GM12878 (cell line): Measurements from ENCODE around the gene CCDC186. TPM values are rescaled to one million over a fixed set of nuclear protein-coding genes. Genes with fewer than 3 reads are reported as not detected.

Source experiments
- ATAC-seq: fragments of 200-7000 bp; cut with Tn5 transposase; 3 replicates; pipeline ENCODE4 v1.9.1; 2020; ENCODE audit warnings: mild to moderate bottlenecking, moderate library complexity
- BruUV-seq: library from RNA; stranded (reverse); fragments of 400-500 nt; replicated peaks from 2 replicates; lab custom pipeline; 2021; lab: Mats Ljungman, UMichigan
- CTCF ChIA-PET: fragments of 300-600 bp; sonication (Branson Sonifier 250); formaldehyde crosslinking; extraction: SDS; loops from one replicate; lab custom pipeline; 2021; ENCODE audit warnings: inconsistent platforms; lab: Yijun Ruan, JAX
- POLR2A ChIA-PET: fragments of 350-600 bp; formaldehyde crosslinking; extraction: SDS; loops from one replicate; lab custom pipeline; 2021; ENCODE audit warnings: inconsistent platforms; lab: Charles Lee
- RAD21 ChIA-PET: fragments of 300-600 bp; sonication (Branson Sonifier 250); formaldehyde crosslinking; loops from one replicate; lab custom pipeline; 2023; ENCODE audit warnings: antibody characterized with exemption; ENCODE audit not compliant: unreplicated experiment; lab: Charles Lee
- SMC1A ChIA-PET: fragments of 300-600 bp; sonication (Branson Sonifier 250); formaldehyde crosslinking; loops from one replicate; lab custom pipeline; 2023; ENCODE audit not compliant: unreplicated experiment, uncharacterized antibody; lab: Charles Lee
- DNase-seq: peaks from one replicate; pipeline ENCODE4 v3.0.0-alpha.2; 2011; ENCODE audit warnings: low read depth, low spot score
- FAIRE-seq: peaks from 3 replicates; lab custom pipeline; 2011; peaks lifted over from hg19 to GRCh38; lab: Jason Lieb, UNC
- H2AFZ ChIP-seq: 2 replicates; pipeline ENCODE4 v1.6.0; 2011; ENCODE audit warnings: low read depth, low read length, control low read depth; ENCODE audit not compliant: control insufficient read depth
- H3K27ac ChIP-seq: 2 replicates; pipeline ENCODE4 v1.5.1; 2011; ENCODE audit warnings: control low read depth; ENCODE audit not compliant: control insufficient read depth, insufficient read depth
- H3K27me3 ChIP-seq, 2 experiments: replicated peaks in 1 of 2; 2 replicates each; pipeline versions ENCODE4 v1.6.0 to v1.6.1; 2011; ENCODE audit warnings: low read length in 1 of 2; ENCODE audit not compliant: control insufficient read depth in 2 of 2, insufficient read depth in 2 of 2
- H3K36me3 ChIP-seq, 2 experiments: 2 replicates each; pipeline ENCODE4 v1.5.1; 2011; ENCODE audit warnings: low read length in 1 of 2; ENCODE audit not compliant: control insufficient read depth in 2 of 2, insufficient read depth in 2 of 2
- H3K4me1 ChIP-seq: 2 replicates; pipeline ENCODE4 v1.6.1; 2011; ENCODE audit warnings: mild to moderate bottlenecking, low read length, moderate library complexity, mixed read lengths; ENCODE audit not compliant: control insufficient read depth, insufficient read depth
- H3K4me2 ChIP-seq: 2 replicates; pipeline ENCODE4 v1.6.0; 2011; ENCODE audit warnings: control low read depth; ENCODE audit not compliant: control insufficient read depth, insufficient read depth
- H3K4me3 ChIP-seq: fragments of 200-600 bp; sonication (generic); 2 replicates; pipeline ENCODE4 v1.5.1; 2016
- H3K79me2 ChIP-seq: 2 replicates; pipeline ENCODE4 v1.6.0; 2011; ENCODE audit warnings: low read length; ENCODE audit not compliant: control insufficient read depth, insufficient read depth
- H3K9ac ChIP-seq: 2 replicates; pipeline ENCODE4 v1.8.0; 2011; ENCODE audit warnings: low read length, control low read depth, mixed read lengths; ENCODE audit not compliant: control insufficient read depth, insufficient read depth
- H3K9me3 ChIP-seq: replicated peaks from 3 replicates; pipeline ENCODE4 v1.5.1; 2011; ENCODE audit warnings: mild to moderate bottlenecking, low read length; ENCODE audit not compliant: control insufficient read depth, insufficient read depth
- H4K20me1 ChIP-seq: 2 replicates; pipeline ENCODE4 v1.6.0; 2011; ENCODE audit not compliant: control insufficient read depth, insufficient read depth
- BCL3 ChIP-seq: IDR thresholded peaks from 2 replicates; pipeline ENCODE4 v1.6.1; 2011; ENCODE audit warnings: borderline replicate concordance, low read depth, mild to moderate bottlenecking, moderate library complexity, low read length; ENCODE audit not compliant: insufficient read depth, poor library complexity, severe bottlenecking
- BMI1 ChIP-seq: fragments of 450-650 bp; IDR thresholded peaks from 2 replicates; pipeline ENCODE4 v1.6.1; 2016; ENCODE audit warnings: mild to moderate bottlenecking, moderate library complexity, borderline replicate concordance
- CHD2 ChIP-seq: IDR thresholded peaks from 2 replicates; pipeline ENCODE4 v1.6.1; 2011; ENCODE audit warnings: low read depth, low read length, improper control_type of control experiment, borderline replicate concordance
- EZH2 ChIP-seq: IDR thresholded peaks from 2 replicates; pipeline ENCODE4 v1.6.1; 2012; ENCODE audit warnings: low read depth, mild to moderate bottlenecking, control low read depth, inconsistent platforms, low read length, borderline replicate concordance; ENCODE audit not compliant: control insufficient read depth
- IRF3 ChIP-seq: fragments of 450-650 bp; IDR thresholded peaks from 2 replicates; pipeline ENCODE4 v1.6.1; 2014; ENCODE audit warnings: mild to moderate bottlenecking
- NFXL1 ChIP-seq: fragments of 450-650 bp; IDR thresholded peaks from 2 replicates; pipeline ENCODE4 v1.6.1; 2017; ENCODE audit warnings: antibody characterized with exemption, mild to moderate bottlenecking, borderline replicate concordance
- NR2F1 ChIP-seq: fragments of 450-650 bp; conservative IDR thresholded peaks from 2 replicates; pipeline ENCODE4 v1.6.1; 2017; ENCODE audit warnings: mild to moderate bottlenecking
- PBX3 ChIP-seq: IDR thresholded peaks from 2 replicates; pipeline ENCODE4 v1.6.1; 2011; ENCODE audit warnings: mild to moderate bottlenecking, low read depth, low read length, moderate library complexity; ENCODE audit not compliant: insufficient replicate concordance
- RB1 ChIP-seq: fragments of 450-650 bp; formaldehyde crosslinking; IDR thresholded peaks from 2 replicates; pipeline ENCODE4 v1.6.1; 2017; ENCODE audit warnings: mild to moderate bottlenecking, borderline replicate concordance
- SRF ChIP-seq, 2 experiments: IDR thresholded peaks; 2 replicates each; pipeline ENCODE4 v1.6.1; 2011; ENCODE audit warnings: low read depth in 2 of 2, low read length in 2 of 2, mild to moderate bottlenecking in 1 of 2, moderate library complexity in 1 of 2
- TCF7 ChIP-seq: IDR thresholded peaks from 2 replicates; pipeline ENCODE4 v1.6.1; 2014; ENCODE audit warnings: antibody characterized with exemption, borderline replicate concordance
- ZNF24 ChIP-seq: fragments of 450-650 bp; IDR thresholded peaks from 2 replicates; pipeline ENCODE4 v1.6.1; 2017; ENCODE audit warnings: antibody characterized with exemption, mild to moderate bottlenecking
- ZZZ3 ChIP-seq: IDR thresholded peaks from 2 replicates; pipeline ENCODE4 v1.6.1; 2011; ENCODE audit warnings: low read depth; ENCODE audit not compliant: control insufficient read depth, insufficient read length
- WGBS: methylation state at CpG from one replicate; pipeline ENCODE4 v1.1.6; 2016; ENCODE audit warnings: low lambda C conversion rate; ENCODE audit not compliant: insufficient replicate concordance, insufficient coverage; ENCODE audit errors: missing lambda C conversion rate; 5-methylcytosine and 5-hydroxymethylcytosine counted together
- in situ Hi-C: fragments of 300-500 bp; cut with MboI; formaldehyde crosslinking; loops from 9 replicates; pipeline ENCODE4 v1.14.3; 2018; ENCODE audit warnings: mixed read lengths
- intact Hi-C: fragments of 100-400 bp; cut with micrococcal nuclease; formaldehyde crosslinking; loops from one replicate; pipeline ENCODE4 v1.14.2; 2022; ENCODE audit not compliant: unreplicated experiment
- polyA plus RNA-seq, 11 experiments: library from polyadenylated mRNA; depleted of rRNA in 4 of 11; unstranded in 6 of 11; stranded (reverse) in 5 of 11; fragments of >200 nt; fragmentation: Nextera tagmentation in 4 of 11; fragmentation: Illumina TruSeq in 1 of 11; extraction: Ambion mirVana in 4 of 11; extraction: Trizol in 1 of 11; gene quantifications; 1 replicate in 1 of 11; 2 replicates in 10 of 11; pipeline versions ENCODE4 v1.2.1 to v1.2.3, GENCODE V29; 2011 to 2016; ENCODE audit warnings: inconsistent platforms in 2 of 11, missing spikeins in 2 of 11, low read depth in 1 of 11
- total RNA-seq, 4 experiments: library from RNA; depleted of rRNA in 3 of 4; stranded (reverse); fragments of >200 nt in 3 of 4; fragmentation: Illumina TruSeq in 1 of 4; extraction: Trizol in 1 of 4; gene quantifications; 2 replicates each; pipeline versions ENCODE4 v1.2.1 to v1.2.3, GENCODE V29; 2013 to 2021
- TF ChIP-seq, protein P1 (sequence below): fragments of 450-650 bp; IDR thresholded peaks from 2 replicates; pipeline ENCODE4 v1.6.1; 2018; ENCODE audit warnings: borderline replicate concordance, mild to moderate bottlenecking; ENCODE audit not compliant: partially characterized antibody

CCDC186 gene
- total and polyA plus RNA-seq, 10 of the 15 experiments (the other 5 are each of a cell fraction or from before 2014, with no cell fraction given): 3.5 to 13.1 (median 7.3) TPM

DNA sequence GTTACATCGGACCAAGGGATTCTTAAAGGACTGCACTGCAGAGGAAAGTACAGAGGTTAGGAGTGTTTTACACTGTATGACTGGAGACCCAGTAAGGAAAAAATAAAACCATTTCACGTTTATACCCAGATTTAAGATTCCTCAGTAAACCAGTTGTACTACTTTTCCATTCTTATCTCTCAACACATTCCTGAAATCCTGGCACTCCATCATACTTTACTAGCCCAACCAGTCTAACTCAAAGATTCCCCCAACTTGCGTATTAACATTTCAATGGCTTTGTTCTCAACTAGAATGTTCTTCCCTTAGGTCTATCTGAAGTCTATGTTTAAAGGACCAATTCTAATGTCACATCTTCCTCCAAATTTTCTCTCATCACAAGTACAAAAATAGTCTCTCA, 8.0 kb downstream of the CCDC186 start:
- ChIA-PET CTCF (no interaction called here), RAD21 (interaction anchor here (0.6 kb wide), 1 partner anchor 178 kb away, joined by 4 read pairs; no protein-coding TSS in a partner anchor), POLR2A (no interaction called here), SMC1A (no interaction called here)
- WGBS: 96% methylated on average over 3 of the region's 3 CpGs
- ATAC-seq (no peak), DNase-seq (no peak), FAIRE-seq (no peak)
- Histone ChIP-seq H3K4me2 (no peak overlapping the region), H3K4me1 (peaks cover 5% of the 10 kb centered on the region), H3K4me3 (no peak overlapping the region), H3K36me3 (peaks cover 0 to 3% of the 10 kb centered on the region in 2 experiments; a peak in 2 of 4 replicates), H3K9ac (no peak overlapping the region), H3K27me3 (no peaks in the 10 kb centered on the region), H2AFZ (no peak overlapping the region), H3K27ac (no peak overlapping the region), H4K20me1 (no peaks in the 10 kb centered on the region), H3K9me3 (peaks cover 4% of the 10 kb centered on the region), H3K79me2 (peaks cover 12% of the 10 kb centered on the region)
- intact Hi-C loops: no loop called here
- BruUV-seq: no TSS peak
- in situ Hi-C loops: no loop called here
- TF ChIP-seq NR2F1: no peak
- no peak for TF ChIP-seq ZZZ3
- TF ChIP-seq, protein P1, sequence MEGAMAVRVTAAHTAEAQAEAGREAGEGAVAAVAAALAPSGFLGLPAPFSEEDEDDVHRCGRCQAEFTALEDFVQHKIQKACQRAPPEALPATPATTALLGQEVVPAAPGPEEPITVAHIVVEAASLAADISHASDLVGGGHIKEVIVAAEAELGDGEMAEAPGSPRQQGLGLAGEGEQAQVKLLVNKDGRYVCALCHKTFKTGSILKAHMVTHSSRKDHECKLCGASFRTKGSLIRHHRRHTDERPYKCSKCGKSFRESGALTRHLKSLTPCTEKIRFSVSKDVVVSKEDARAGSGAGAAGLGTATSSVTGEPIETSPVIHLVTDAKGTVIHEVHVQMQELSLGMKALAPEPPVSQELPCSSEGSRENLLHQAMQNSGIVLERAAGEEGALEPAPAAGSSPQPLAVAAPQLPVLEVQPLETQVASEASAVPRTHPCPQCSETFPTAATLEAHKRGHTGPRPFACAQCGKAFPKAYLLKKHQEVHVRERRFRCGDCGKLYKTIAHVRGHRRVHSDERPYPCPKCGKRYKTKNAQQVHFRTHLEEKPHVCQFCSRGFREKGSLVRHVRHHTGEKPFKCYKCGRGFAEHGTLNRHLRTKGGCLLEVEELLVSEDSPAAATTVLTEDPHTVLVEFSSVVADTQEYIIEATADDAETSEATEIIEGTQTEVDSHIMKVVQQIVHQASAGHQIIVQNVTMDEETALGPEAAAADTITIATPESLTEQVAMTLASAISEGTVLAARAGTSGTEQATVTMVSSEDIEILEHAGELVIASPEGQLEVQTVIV: no peak
- no peak for TF ChIP-seq BCL3
- TF ChIP-seq SRF (IDR thresholded peaks at IDR 0.05; ENCODE audit: low read depth in 2 of 2, low read length in 2 of 2): no peak
- TF ChIP-seq EZH2: no peak
- TF ChIP-seq BMI1: no peak
- no peak for TF ChIP-seq RB1
- no peak for TF ChIP-seq TCF7
- no peak for TF ChIP-seq CHD2
- TF ChIP-seq NFXL1: no peak
- TF ChIP-seq ZNF24: no peak
- TF ChIP-seq IRF3: no peak
- TF ChIP-seq PBX3: no peak
